ENCODE data around the gene ANKS1B.

The ANKS1B gene

GRCh38 chr12:98786653-98787052 is 1198.1 kb downstream of the ANKS1B start:
- no peak for DNase-seq (ENCODE audit: low spot score)
- in situ Hi-C loops (cut with MboI; ENCODE audit: low pct_unique_long_range_greater_than_20kb, low sequenced_read_pairs, unreplicated experiment): no loop called here

GRCh38 chr12:98783420-98783819 is 1201.3 kb downstream of the ANKS1B start:
- DNase-seq (ENCODE audit: low spot score): no peak
- TF ChIP-seq CTCF (IDR thresholded peaks at IDR 0.05; ENCODE audit: extremely low read depth, insufficient read depth, missing control alignments): no peak
- in situ Hi-C loops (cut with MboI; ENCODE audit: low pct_unique_long_range_greater_than_20kb, low sequenced_read_pairs, unreplicated experiment): no loop called here

More at GRCh38 chr12:98786653-98787052, 1198.1 kb downstream of the ANKS1B start:
- no peak for TF ChIP-seq CTCF (IDR thresholded peaks at IDR 0.05; ENCODE audit: extremely low read depth, insufficient read depth, missing control alignments)

GRCh38 chr12:98780261-98780660 is 1204.5 kb downstream of the ANKS1B start:
- in situ Hi-C loops (cut with MboI; ENCODE audit: low pct_unique_long_range_greater_than_20kb, low sequenced_read_pairs, unreplicated experiment): no loop called here
- DNase-seq (ENCODE audit: low spot score): no peak
- TF ChIP-seq CTCF (IDR thresholded peaks at IDR 0.05; ENCODE audit: extremely low read depth, insufficient read depth, missing control alignments): no peak

- no peak for DNase-seq (ENCODE audit: low spot score)
- no peak for TF ChIP-seq CTCF (IDR thresholded peaks at IDR 0.05; ENCODE audit: extremely low read depth, insufficient read depth, missing control alignments)
- in situ Hi-C loops (cut with MboI; ENCODE audit: low pct_unique_long_range_greater_than_20kb, low sequenced_read_pairs, unreplicated experiment): no loop called here
Measured at GRCh38 chr12:98772818-98773217, 1211.9 kb downstream of the ANKS1B start.

GRCh38 chr12:98771811-98772752 is 1212.7 kb downstream of the ANKS1B start:
- TF ChIP-seq CTCF (IDR thresholded peaks at IDR 0.05; ENCODE audit: extremely low read depth, insufficient read depth, missing control alignments): no peak
- in situ Hi-C loops (cut with MboI; ENCODE audit: low pct_unique_long_range_greater_than_20kb, low sequenced_read_pairs, unreplicated experiment): no loop called here
- DNase-seq (ENCODE audit: low spot score): no peak

- TF ChIP-seq CTCF (IDR thresholded peaks at IDR 0.05; ENCODE audit: extremely low read depth, insufficient read depth, missing control alignments): no peak
- in situ Hi-C loops (cut with MboI; ENCODE audit: low pct_unique_long_range_greater_than_20kb, low sequenced_read_pairs, unreplicated experiment): no loop called here
- no peak for DNase-seq (ENCODE audit: low spot score)
Measured at GRCh38 chr12:98770230-98770629, 1214.5 kb downstream of the ANKS1B start.

Data from GM13977 (cell line).